IMR-90 (cell line): ENCODE data around the gene PHF21B. TPM values are rescaled to one million over a fixed set of nuclear protein-coding genes. Genes with fewer than 3 reads are reported as not detected.

Experiments
- ATAC-seq: fragments of 200-7000 bp; cut with Tn5 transposase; 2 replicates; pipeline ENCODE4 v1.9.1; 2020; ENCODE audit warnings: low read depth, mild to moderate bottlenecking, moderate library complexity
- BruUV-seq: library from RNA; stranded (reverse); fragments of 400-500 nt; replicated peaks from 2 replicates; lab custom pipeline; 2021; lab: Mats Ljungman, UMichigan
- CTCF ChIA-PET: fragments of 300-600 bp; formaldehyde crosslinking; extraction: SDS; loops from one replicate; lab custom pipeline; 2021; ENCODE audit warnings: antibody characterized with exemption; lab: Yijun Ruan, JAX
- POLR2A ChIA-PET: fragments of 300-600 bp; sonication (Branson Sonifier 250); formaldehyde crosslinking; loops from one replicate; lab custom pipeline; 2022; ENCODE audit warnings: antibody characterized with exemption; ENCODE audit not compliant: unreplicated experiment; lab: Charles Lee
- DNase-seq: peaks from one replicate; pipeline ENCODE4 v3.0.0; 2013
- H2AFZ ChIP-seq: replicated peaks from 2 replicates; pipeline ENCODE3; 2013; ENCODE audit warnings: low read length, mild to moderate bottlenecking; ENCODE audit not compliant: poor library complexity
- H2AK5ac ChIP-seq: 2 replicates; pipeline ENCODE4 v1.6.1; 2013; ENCODE audit warnings: low read depth, low read length, inconsistent platforms
- H2AK9ac ChIP-seq: replicated peaks from 2 replicates; pipeline ENCODE3; 2013; ENCODE audit warnings: mild to moderate bottlenecking, low read depth, low read length, moderate library complexity; ENCODE audit not compliant: poor library complexity
- H2BK120ac ChIP-seq: 2 replicates; pipeline ENCODE4 v1.6.1; 2013; ENCODE audit warnings: low read depth, low read length, inconsistent platforms
- H2BK15ac ChIP-seq: 3 replicates; pipeline ENCODE4 v1.6.1; 2013; ENCODE audit warnings: low read depth, low read length, inconsistent platforms
- H2BK20ac ChIP-seq: 2 replicates; pipeline ENCODE4 v1.6.1; 2013; ENCODE audit warnings: low read depth, mild to moderate bottlenecking, inconsistent platforms, low read length, moderate library complexity
- H2BK5ac ChIP-seq: 2 replicates; pipeline ENCODE4 v1.6.1; 2013; ENCODE audit warnings: mild to moderate bottlenecking, low read depth, low read length, inconsistent platforms; ENCODE audit not compliant: poor library complexity, severe bottlenecking
- H3K14ac ChIP-seq: replicated peaks from 2 replicates; pipeline ENCODE4 v1.6.1; 2013; ENCODE audit warnings: low read depth, low read length, inconsistent platforms
- H3K18ac ChIP-seq: 2 replicates; pipeline ENCODE4 v1.6.1; 2013; ENCODE audit warnings: low read depth, low read length, control low read depth
- H3K23ac ChIP-seq: 2 replicates; pipeline ENCODE4 v1.6.1; 2013; ENCODE audit warnings: low read depth, low read length, inconsistent platforms
- H3K27ac ChIP-seq: 2 replicates; pipeline ENCODE4 v1.5.1; 2013; ENCODE audit warnings: mild to moderate bottlenecking, control low read depth, low read length; ENCODE audit not compliant: insufficient read depth
- H3K27me3 ChIP-seq: 2 replicates; pipeline ENCODE4 v1.6.1; 2013; ENCODE audit warnings: low read length; ENCODE audit not compliant: control insufficient read depth, insufficient read depth
- H3K36me3 ChIP-seq: 2 replicates; pipeline ENCODE4 v1.6.1; 2013; ENCODE audit warnings: low read length, mixed read lengths; ENCODE audit not compliant: control insufficient read depth, insufficient read depth
- H3K4ac ChIP-seq: 2 replicates; pipeline ENCODE4 v1.6.1; 2013; ENCODE audit warnings: low read depth, low read length, inconsistent platforms
- H3K4me1 ChIP-seq: 2 replicates; pipeline ENCODE4 v1.6.1; 2013; ENCODE audit warnings: low read length, mixed read lengths; ENCODE audit not compliant: control insufficient read depth, insufficient read depth
- H3K4me2 ChIP-seq: 2 replicates; pipeline ENCODE4 v1.6.1; 2013; ENCODE audit warnings: low read depth, mild to moderate bottlenecking, control low read depth, low read length, moderate library complexity
- H3K4me3 ChIP-seq: 2 replicates; pipeline ENCODE4 v1.5.1; 2013; ENCODE audit warnings: low read depth, mild to moderate bottlenecking, control low read depth, low read length, moderate library complexity; ENCODE audit not compliant: insufficient read depth
- H3K56ac ChIP-seq: 2 replicates; pipeline ENCODE4 v1.6.1; 2013; ENCODE audit warnings: low read length, inconsistent platforms; ENCODE audit not compliant: insufficient read depth; ENCODE audit errors: extremely low read depth
- H3K79me1 ChIP-seq, 2 experiments: 2 replicates each; pipeline ENCODE4 v1.6.1; 2013; ENCODE audit warnings: low read length in 2 of 2, inconsistent platforms in 1 of 2, low read depth in 1 of 2
- H3K9ac ChIP-seq: 2 replicates; pipeline ENCODE4 v1.6.1; 2013; ENCODE audit warnings: low read depth, low read length, control low read depth
- H3K9me1 ChIP-seq: 2 replicates; pipeline ENCODE4 v1.6.1; 2013; ENCODE audit warnings: low read length, inconsistent platforms; ENCODE audit not compliant: insufficient read depth
- H3K9me3 ChIP-seq: 2 replicates; pipeline ENCODE4 v1.6.1; 2013; ENCODE audit warnings: low read length; ENCODE audit not compliant: control insufficient read depth, insufficient read depth
- H4K20me1 ChIP-seq: 2 replicates; pipeline ENCODE4 v1.6.1; 2013; ENCODE audit warnings: low read length, inconsistent platforms; ENCODE audit not compliant: insufficient read depth
- H4K5ac ChIP-seq: 2 replicates; pipeline ENCODE4 v1.6.1; 2013; ENCODE audit warnings: mild to moderate bottlenecking, low read depth, low read length, control low read depth
- H4K8ac ChIP-seq, 2 experiments: 2 replicates each; pipeline ENCODE4 v1.6.1; 2013; ENCODE audit warnings: low read depth in 2 of 2, low read length in 2 of 2, control low read depth in 1 of 2, inconsistent platforms in 1 of 2
- H4K91ac ChIP-seq: 2 replicates; pipeline ENCODE4 v1.6.1; 2013; ENCODE audit warnings: low read depth, low read length, inconsistent platforms; ENCODE audit not compliant: insufficient read depth
- USF2 ChIP-seq: fragments of 150-350 bp; IDR thresholded peaks from 2 replicates; pipeline ENCODE4 v1.6.1; 2017; ENCODE audit warnings: mild to moderate bottlenecking, antibody characterized with exemption, low read length, low read depth
- WGBS, 2 experiments: methylation state at CpG; one replicate each; pipeline versions ENCODE4 v1.1.5 to v1.1.7; 2013; ENCODE audit warnings: missing lambda C conversion rate in 2 of 2; ENCODE audit not compliant: insufficient read length in 1 of 2; ENCODE audit errors: extremely low coverage in 2 of 2; 5-methylcytosine and 5-hydroxymethylcytosine counted together
- dilution Hi-C: fragments of 300-500 bp; cut with HindIII; formaldehyde crosslinking; loops from one replicate; pipeline ENCODE4 v1.14.3; 2018; ENCODE audit warnings: low sequenced_read_pairs; ENCODE audit not compliant: unreplicated experiment
- in situ Hi-C: fragments of 300-500 bp; cut with MboI; formaldehyde crosslinking; loops from 3 replicates; pipeline ENCODE4 v1.14.3; 2019; ENCODE audit warnings: low sequenced_read_pairs, inconsistent platforms, mixed read lengths
- intact Hi-C: fragments of 100-400 bp; cut with micrococcal nuclease; formaldehyde crosslinking; loops from 2 replicates; pipeline ENCODE4 v1.10.0; 2022
- polyA plus RNA-seq, 3 experiments: library from polyadenylated mRNA; depleted of rRNA; stranded (reverse); fragments of >200 nt; gene quantifications; 2 replicates each; pipeline ENCODE4 v1.2.3, GENCODE V29; 2012; ENCODE audit warnings: low replicate concordance in 1 of 3
- total RNA-seq: library from RNA; depleted of rRNA; stranded (reverse); fragments of >200 nt; gene quantifications from 2 replicates; pipeline ENCODE4 v1.2.3, GENCODE V29; 2012

Gene PHF21B
- total and polyA plus RNA-seq, 2 of the 4 experiments (the other 2 are of a cell fraction), result 0.02 TPM; not detected in 1

- Histone ChIP-seq H3K9me1 (no peaks in the 10 kb centered on the region), H3K36me3 (no peaks in the 10 kb centered on the region), H2BK5ac (no peak overlapping the region), H3K79me1 (no peaks in the 10 kb centered on the region), H4K5ac (no peak overlapping the region), H3K27ac (no peak overlapping the region), H3K18ac (no peak overlapping the region), H3K27me3 (peaks cover 17% of the 10 kb centered on the region), H2BK120ac (no peak overlapping the region), H4K20me1 (no peaks in the 10 kb centered on the region), H3K14ac (no peak overlapping the region), H3K56ac (no peak overlapping the region), H3K9me3 (peaks cover 8% of the 10 kb centered on the region; the same call in 1 of the 2 replicates), H2AK5ac (no peak overlapping the region), H3K9ac (no peak overlapping the region), H2BK15ac (no peak overlapping the region), H3K4me1 (no peaks in the 10 kb centered on the region), H3K4me2 (no peak overlapping the region), H2BK20ac (no peak overlapping the region), H3K4ac (no peak overlapping the region), H2AFZ (no peak overlapping the region), H4K8ac (no peak overlapping the region), H3K23ac (no peak overlapping the region), H2AK9ac (no peak overlapping the region), H3K4me3 (no peak overlapping the region), H4K91ac (no peak overlapping the region)
- 73% methylated on average over 6 of the region's 13 CpGs; no CpG with 5 or more reads in 1 of the 2 experiments for WGBS, 2 experiments
- intact Hi-C loops (no loop called here), dilution Hi-C loops (no loop called here), in situ Hi-C loops (no loop called here)
- no peak for TF ChIP-seq USF2
- POLR2A ChIA-PET, result no interaction called here
- ATAC-seq, result no peak
- no peak for DNase-seq
- BruUV-seq, result no TSS peak
- CTCF ChIA-PET, result no interaction called here
These were observed 170.1 kb downstream of the PHF21B start for GRCh38 chr22:44839721-44840120.
